Left ventricle myocardium inferior (tissue), 1 donor: ENCODE measurements around the gene NQO1. TPM values are rescaled to one million over a fixed set of nuclear protein-coding genes. Genes with fewer than 3 reads are reported as not detected.

Experiments used
- DNase-seq: peaks from one replicate; pipeline ENCODE4 v3.0.0-alpha.2; 2020
- H3K27ac ChIP-seq: fragments of 200-600 bp; replicated peaks from 2 replicates; pipeline ENCODE4 v1.8.0; 2021
- H3K27me3 ChIP-seq: fragments of 200-600 bp; 2 replicates; pipeline ENCODE4 v1.8.0; 2021; ENCODE audit warnings: low read depth
- H3K36me3 ChIP-seq: fragments of 200-600 bp; 2 replicates; pipeline ENCODE4 v1.8.0; 2021
- H3K4me1 ChIP-seq: fragments of 200-600 bp; 2 replicates; pipeline ENCODE4 v1.8.0; 2021
- H3K4me3 ChIP-seq: fragments of 200-600 bp; 2 replicates; pipeline ENCODE4 v1.8.0; 2021; ENCODE audit warnings: mild to moderate bottlenecking, moderate library complexity
- H3K9me3 ChIP-seq: fragments of 200-600 bp; replicated peaks from 2 replicates; pipeline ENCODE4 v1.8.0; 2021
- intact Hi-C: fragments of 100-400 bp; cut with micrococcal nuclease; formaldehyde crosslinking; loops from one replicate; pipeline ENCODE4 v1.11.0; 2022
- total RNA-seq: library from RNA; stranded (reverse); fragmentation: NEBNext Ultra II Directional; extraction: Animal tissue kit (Norgen Biotek cat#: 25700); gene quantifications from one replicate; pipeline ENCODE4 v1.2.1, GENCODE V29; 2021
- TF ChIP-seq, protein P1 (sequence below): fragments of 200-600 bp; IDR thresholded peaks from 2 replicates; pipeline ENCODE4 v1.8.0; 2021; ENCODE audit warnings: antibody characterized with exemption, mild to moderate bottlenecking, borderline replicate concordance
- donor health status: DM: no; HTN: yes; CAD: no; lungs with severe emphysema.

NQO1 gene
- total RNA-seq, 1 donor from 2014 or later = 22.7 TPM

- Histone ChIP-seq H3K27me3 (no peaks in the 10 kb centered on the region), H3K36me3 (peaks cover 10% of the 10 kb centered on the region), H3K9me3 (no peaks in the 10 kb centered on the region), H3K4me3 (no peak overlapping the region), H3K4me1 (peaks cover 26% of the 10 kb centered on the region), H3K27ac (no peak overlapping the region)
- TF ChIP-seq, protein P1, sequence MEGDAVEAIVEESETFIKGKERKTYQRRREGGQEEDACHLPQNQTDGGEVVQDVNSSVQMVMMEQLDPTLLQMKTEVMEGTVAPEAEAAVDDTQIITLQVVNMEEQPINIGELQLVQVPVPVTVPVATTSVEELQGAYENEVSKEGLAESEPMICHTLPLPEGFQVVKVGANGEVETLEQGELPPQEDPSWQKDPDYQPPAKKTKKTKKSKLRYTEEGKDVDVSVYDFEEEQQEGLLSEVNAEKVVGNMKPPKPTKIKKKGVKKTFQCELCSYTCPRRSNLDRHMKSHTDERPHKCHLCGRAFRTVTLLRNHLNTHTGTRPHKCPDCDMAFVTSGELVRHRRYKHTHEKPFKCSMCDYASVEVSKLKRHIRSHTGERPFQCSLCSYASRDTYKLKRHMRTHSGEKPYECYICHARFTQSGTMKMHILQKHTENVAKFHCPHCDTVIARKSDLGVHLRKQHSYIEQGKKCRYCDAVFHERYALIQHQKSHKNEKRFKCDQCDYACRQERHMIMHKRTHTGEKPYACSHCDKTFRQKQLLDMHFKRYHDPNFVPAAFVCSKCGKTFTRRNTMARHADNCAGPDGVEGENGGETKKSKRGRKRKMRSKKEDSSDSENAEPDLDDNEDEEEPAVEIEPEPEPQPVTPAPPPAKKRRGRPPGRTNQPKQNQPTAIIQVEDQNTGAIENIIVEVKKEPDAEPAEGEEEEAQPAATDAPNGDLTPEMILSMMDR = no peak
- DNase-seq = no peak
- intact Hi-C loops = no loop called here
Observed at GRCh38 chr16:69756705-69757104, 30.3 kb upstream of the NQO1 start.

DNA sequence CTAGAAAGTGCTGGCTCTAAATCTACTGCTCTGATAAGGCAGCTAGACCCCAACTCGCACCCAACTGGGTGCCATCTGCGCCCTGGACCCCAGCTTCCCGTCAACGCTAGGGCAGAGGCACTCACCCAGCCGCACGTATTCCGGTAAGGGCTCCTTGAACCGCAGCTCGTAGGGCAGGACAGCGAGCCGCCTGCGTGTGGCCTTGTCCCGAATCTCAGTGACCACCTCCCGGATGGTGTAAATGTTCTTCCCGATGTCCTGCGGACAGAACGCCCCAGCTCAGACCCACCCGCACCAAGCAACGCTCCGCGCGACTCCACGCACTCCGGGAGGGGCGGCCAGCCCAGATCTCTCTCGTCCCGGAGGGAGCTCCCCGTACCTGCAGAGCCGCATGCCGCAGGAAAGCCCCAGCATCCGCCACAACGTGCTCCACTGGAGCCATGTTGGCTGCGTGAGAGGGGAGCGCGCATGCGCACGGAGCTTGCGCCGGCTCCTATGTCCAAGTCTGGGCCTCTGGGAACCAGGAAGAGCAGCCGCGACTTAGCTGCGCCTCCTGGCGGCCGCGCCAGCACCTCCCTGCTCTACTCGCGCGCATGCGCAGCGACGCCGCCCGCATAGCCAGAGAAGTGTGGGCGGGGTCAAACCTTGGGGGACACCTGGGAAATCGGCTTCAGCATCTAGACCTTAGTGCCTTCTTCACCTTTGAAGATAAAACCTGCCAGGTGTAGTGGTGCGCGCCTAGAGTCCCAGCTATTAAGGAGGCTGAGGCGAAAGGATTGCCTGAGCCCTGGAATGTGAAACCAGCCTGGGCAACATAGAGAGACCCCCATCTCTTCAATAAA lies 28.3 kb upstream of the NQO1 start, which contains the start of gene NOB1:
Gene NOB1, minus strand, starts transcription at position 458 of the 842 bp plus-strand sequence. Its CDS starts 16 bp downstream, at position 442.
- Histone ChIP-seq H3K4me3 (peak within 1 kb of the TSS; percentile 93), H3K36me3 (peaks cover 31% of the 10 kb centered on the region), H3K27ac (peak within 1 kb of the TSS; percentile 79), H3K9me3 (no peaks in the 10 kb centered on the region), H3K4me1 (peaks cover 23% of the 10 kb centered on the region), H3K27me3 (no peaks in the 10 kb centered on the region)
- DNase-seq = peak; percentile 95
- TF ChIP-seq, protein P1 = peak; percentile 98
- intact Hi-C loops = loop anchor here (5.0 kb wide), 1 partner anchor 42 kb away; no protein-coding TSS in a partner anchor

- no peaks in the 10 kb centered on the region for H3K27me3 ChIP-seq
- peaks cover 36% of the 10 kb centered on the region for H3K36me3 ChIP-seq
- no peaks in the 10 kb centered on the region for H3K9me3 ChIP-seq
- peaks cover 23% of the 10 kb centered on the region for H3K4me1 ChIP-seq
- intact Hi-C loops = loop anchor here (5.0 kb wide), 1 partner anchor 42 kb away; no protein-coding TSS in a partner anchor
- peak overlapping the region; percentile 79 for H3K27ac ChIP-seq
- H3K4me3 ChIP-seq = peak overlapping the region; percentile 93
- TF ChIP-seq, protein P1 = no peak
- DNase-seq = no peak
Observed at GRCh38 chr16:69754143-69754468, 27.7 kb upstream of the NQO1 start.

- H3K27me3 ChIP-seq = no peaks in the 10 kb centered on the region
- no peak overlapping the region for H3K27ac ChIP-seq
- peaks cover 89% of the 10 kb centered on the region for H3K36me3 ChIP-seq
- H3K4me1 ChIP-seq = peaks cover 15% of the 10 kb centered on the region
- TF ChIP-seq, protein P1 = no peak
- no peaks in the 10 kb centered on the region for H3K9me3 ChIP-seq
- H3K4me3 ChIP-seq = no peak overlapping the region
- intact Hi-C loops = no loop called here
- no peak for DNase-seq
Observed at GRCh38 chr16:69748694-69749345, 22.5 kb upstream of the NQO1 start.

- no peaks in the 10 kb centered on the region for H3K9me3 ChIP-seq
- peaks cover 99% of the 10 kb centered on the region for H3K36me3 ChIP-seq
- H3K27ac ChIP-seq = no peak overlapping the region
- H3K4me3 ChIP-seq = no peak overlapping the region
- no peaks in the 10 kb centered on the region for H3K27me3 ChIP-seq
- TF ChIP-seq, protein P1 = no peak
- H3K4me1 ChIP-seq = peaks cover 5% of the 10 kb centered on the region
- intact Hi-C loops = no loop called here
- no peak for DNase-seq
Observed at GRCh38 chr16:69747115-69747514, 20.8 kb upstream of the NQO1 start.
